GM12878 (cell line): ENCODE results near the gene ALDH3B2. TPM values are rescaled to one million over a fixed set of nuclear protein-coding genes. Genes with fewer than 3 reads are reported as not detected.

Experiments
- CEBPZ ChIP-seq: fragments of 150-350 bp; IDR thresholded peaks from 2 replicates; pipeline ENCODE4 v1.6.1; 2016; ENCODE audit warnings: low read depth, low read length
- CHD1 ChIP-seq: IDR thresholded peaks from 2 replicates; pipeline ENCODE4 v1.6.1; 2012; ENCODE audit warnings: low read depth, low read length, improper control_type of control experiment
- FOS ChIP-seq: IDR thresholded peaks from 3 replicates; pipeline ENCODE4 v1.6.1; 2011; ENCODE audit warnings: borderline replicate concordance; ENCODE audit not compliant: insufficient read length; ENCODE audit errors: extremely low read depth
- IKZF2 ChIP-seq, 2 experiments: fragments of 450-650 bp; IDR thresholded peaks; 2 replicates each; pipeline ENCODE4 v1.6.1; 2017; ENCODE audit warnings: mild to moderate bottlenecking in 2 of 2, moderate library complexity in 2 of 2
- LARP7 ChIP-seq: fragments of 450-650 bp; IDR thresholded peaks from 2 replicates; pipeline ENCODE4 v1.6.1; 2017; ENCODE audit warnings: mild to moderate bottlenecking
- MLLT1 ChIP-seq: fragments of 450-650 bp; IDR thresholded peaks from 2 replicates; pipeline ENCODE4 v1.6.1; 2016; ENCODE audit warnings: mild to moderate bottlenecking
- NFXL1 ChIP-seq: fragments of 450-650 bp; IDR thresholded peaks from 2 replicates; pipeline ENCODE4 v1.6.1; 2017; ENCODE audit warnings: antibody characterized with exemption, mild to moderate bottlenecking, borderline replicate concordance
- NFYB ChIP-seq: IDR thresholded peaks from 2 replicates; pipeline ENCODE4 v1.6.1; 2011; ENCODE audit warnings: low read depth, mild to moderate bottlenecking, low read length, improper control_type of control experiment, moderate library complexity; ENCODE audit not compliant: insufficient read depth
- PML ChIP-seq: IDR thresholded peaks from 2 replicates; pipeline ENCODE4 v1.6.1; 2012; ENCODE audit warnings: low read length, inconsistent platforms
- REST ChIP-seq: IDR thresholded peaks from 2 replicates; pipeline ENCODE4 v1.6.1; 2012; ENCODE audit warnings: mild to moderate bottlenecking, low read depth, low read length
- RFX5 ChIP-seq: IDR thresholded peaks from 2 replicates; pipeline ENCODE4 v1.6.1; 2011; ENCODE audit warnings: low read depth, low read length, improper control_type of control experiment
- STAT1 ChIP-seq: fragments of 450-650 bp; conservative IDR thresholded peaks from 2 replicates; pipeline ENCODE4 v1.6.1; 2014; ENCODE audit warnings: antibody characterized with exemption, mild to moderate bottlenecking
- TBL1XR1 ChIP-seq: IDR thresholded peaks from 2 replicates; pipeline ENCODE4 v1.6.1; 2012; ENCODE audit warnings: low read depth, low read length, improper control_type of control experiment
- YBX1 ChIP-seq: fragments of 450-650 bp; IDR thresholded peaks from 2 replicates; pipeline ENCODE4 v1.6.1; 2016; ENCODE audit warnings: antibody characterized with exemption
- ZNF687 ChIP-seq: fragments of 450-650 bp; IDR thresholded peaks from 2 replicates; pipeline ENCODE4 v1.6.1; 2017; ENCODE audit warnings: mild to moderate bottlenecking, moderate library complexity
- ZZZ3 ChIP-seq: IDR thresholded peaks from 2 replicates; pipeline ENCODE4 v1.6.1; 2011; ENCODE audit warnings: low read depth; ENCODE audit not compliant: control insufficient read depth, insufficient read length
- polyA plus RNA-seq, 11 experiments: library from polyadenylated mRNA; depleted of rRNA in 4 of 11; unstranded in 6 of 11; stranded (reverse) in 5 of 11; fragments of >200 nt; fragmentation: Nextera tagmentation in 4 of 11; fragmentation: Illumina TruSeq in 1 of 11; extraction: Ambion mirVana in 4 of 11; extraction: Trizol in 1 of 11; gene quantifications; 1 replicate in 1 of 11; 2 replicates in 10 of 11; pipeline versions ENCODE4 v1.2.1 to v1.2.3, GENCODE V29; 2011 to 2016; ENCODE audit warnings: inconsistent platforms in 2 of 11, missing spikeins in 2 of 11, low read depth in 1 of 11
- total RNA-seq, 4 experiments: library from RNA; depleted of rRNA in 3 of 4; stranded (reverse); fragments of >200 nt in 3 of 4; fragmentation: Illumina TruSeq in 1 of 4; extraction: Trizol in 1 of 4; gene quantifications; 2 replicates each; pipeline versions ENCODE4 v1.2.1 to v1.2.3, GENCODE V29; 2013 to 2021

Gene ALDH3B2
- total and polyA plus RNA-seq, 10 of the 15 experiments (the other 5 are each of a cell fraction or from before 2014, with no cell fraction given): 0.09 to 0.17 TPM; not detected in 8

GRCh38 chr11:67630228-67630942 lies 44.0 kb downstream of the ALDH3B2 start (continued):
- TF ChIP-seq IKZF2 (IDR thresholded peaks at IDR 0.05) (peak; percentile 25 to 46; a peak in 2 of 4 replicates), NFXL1 (no peak), NFYB (no peak), CEBPZ (no peak), RFX5 (no peak), YBX1 (no peak), STAT1 (no peak), LARP7 (peak; percentile 82), TBL1XR1 (no peak), CHD1 (no peak), FOS (no peak), PML (no peak), MLLT1 (0 out of 2 replicates have a peak, but pooled peaks have one; percentile 36), ZZZ3 (no peak), ZNF687 (no peak), REST (no peak)
